Endothelial cell of umbilical vein (primary cell): ENCODE measurements around the gene LRRC8E. TPM values are rescaled to one million over a fixed set of nuclear protein-coding genes. Genes with fewer than 3 reads are reported as not detected.

ENCODE experiments used
- BruUV-seq: library from RNA; stranded (reverse); fragments of 400-500 nt; replicated peaks from 2 replicates; lab custom pipeline; 2021; lab: Mats Ljungman, UMichigan
- CTCF ChIA-PET: fragments of 300-600, 350-600 bp; sonication (Branson Sonifier 250); formaldehyde crosslinking; loops from one replicate; lab custom pipeline; 2021; ENCODE audit warnings: antibody characterized with exemption, inconsistent platforms; lab: Charles Lee
- POLR2A ChIA-PET: fragments of 300-600, 350-600 bp; sonication (Branson Sonifier 250); formaldehyde crosslinking; loops from one replicate; lab custom pipeline; 2021; ENCODE audit warnings: antibody characterized with exemption, inconsistent platforms; lab: Charles Lee
- DNase-seq: peaks from one replicate; pipeline ENCODE4 v3.0.0-alpha.2; 2011; ENCODE audit warnings: low read depth, low spot score
- FAIRE-seq: peaks from 2 replicates; lab custom pipeline; 2011; peaks lifted over from hg19 to GRCh38; lab: Jason Lieb, UNC
- H2AFZ ChIP-seq: 2 replicates; pipeline ENCODE4 v1.6.0; 2012; ENCODE audit warnings: low read depth, low read length, control low read depth, inconsistent platforms
- H3K27ac ChIP-seq: 2 replicates; pipeline ENCODE4 v1.5.1; 2011; ENCODE audit warnings: low read depth, mild to moderate bottlenecking, control low read depth, low read length, moderate library complexity; ENCODE audit not compliant: insufficient read depth
- H3K27me3 ChIP-seq, 2 experiments: 2 replicates each; pipeline versions ENCODE4 v1.6.0 to v1.6.1; 2011; ENCODE audit warnings: low read length in 2 of 2, mixed read lengths in 1 of 2; ENCODE audit not compliant: control insufficient read depth in 2 of 2, insufficient read depth in 2 of 2
- H3K36me3 ChIP-seq, 2 experiments: 2 replicates in 1 of 2; 3 replicates in 1 of 2; pipeline ENCODE4 v1.5.1; 2011; ENCODE audit warnings: low read length in 2 of 2, mild to moderate bottlenecking in 1 of 2, moderate library complexity in 1 of 2; ENCODE audit not compliant: control insufficient read depth in 2 of 2, insufficient read depth in 2 of 2; ENCODE audit errors: extremely low read depth in 1 of 2
- H3K4me1 ChIP-seq: 3 replicates; pipeline ENCODE4 v1.5.1; 2011; ENCODE audit warnings: mild to moderate bottlenecking, low read length; ENCODE audit not compliant: control insufficient read depth, insufficient read depth; ENCODE audit errors: extremely low read depth
- H3K4me2 ChIP-seq: 2 replicates; pipeline ENCODE4 v1.6.1; 2011; ENCODE audit warnings: low read length, control low read depth, mixed read lengths; ENCODE audit not compliant: insufficient read depth
- H3K4me3 ChIP-seq, 3 experiments: fragments of 200-600 bp in 1 of 3; sonication (generic), shearing (Covaris generic) in 1 of 3; replicated peaks in 1 of 3; 2 replicates each; pipeline ENCODE4 v1.5.1; 2011 to 2016; ENCODE audit warnings: control low read depth in 3 of 3, low read length in 3 of 3, mild to moderate bottlenecking in 2 of 3, inconsistent platforms in 1 of 3, low read depth in 1 of 3, moderate library complexity in 1 of 3; ENCODE audit not compliant: insufficient read depth in 1 of 3
- H3K79me2 ChIP-seq: 2 replicates; pipeline ENCODE4 v1.6.0; 2012; ENCODE audit warnings: low read length, inconsistent platforms; ENCODE audit not compliant: control insufficient read depth, insufficient read depth
- H3K9ac ChIP-seq: replicated peaks from 2 replicates; pipeline ENCODE3; 2011; ENCODE audit warnings: low read length, control low read depth; ENCODE audit not compliant: insufficient read depth; ENCODE audit errors: extremely low read depth
- H3K9me1 ChIP-seq: replicated peaks from 3 replicates; pipeline ENCODE4 v1.6.0; 2011; ENCODE audit warnings: mild to moderate bottlenecking, low read length; ENCODE audit not compliant: control insufficient read depth, insufficient read depth; ENCODE audit errors: extremely low read depth
- H3K9me3 ChIP-seq: replicated peaks from 2 replicates; pipeline ENCODE4 v1.5.1; 2012; ENCODE audit warnings: low read length, inconsistent platforms; ENCODE audit not compliant: control insufficient read depth, insufficient read depth
- H4K20me1 ChIP-seq: replicated peaks from 2 replicates; pipeline ENCODE3; 2011; ENCODE audit warnings: mild to moderate bottlenecking, low read length; ENCODE audit not compliant: control insufficient read depth, insufficient read depth; ENCODE audit errors: extremely low read depth
- CTCF ChIP-seq, 2 donors: IDR thresholded peaks; 1 replicate in 1 of 2; 2 replicates in 1 of 2; pipeline ENCODE4 v1.5.1; 2011; ENCODE audit warnings: low read length in 2 of 2, mild to moderate bottlenecking in 2 of 2, moderate library complexity in 2 of 2, control low read depth in 1 of 2, inconsistent platforms in 1 of 2, low read depth in 1 of 2; ENCODE audit not compliant: insufficient read depth in 1 of 2; ENCODE audit errors: extremely low read depth in 1 of 2
- EZH2 ChIP-seq: IDR thresholded peaks from 2 replicates; pipeline ENCODE4 v1.6.1; 2012; ENCODE audit warnings: borderline replicate concordance, low read depth, mild to moderate bottlenecking, moderate library complexity, low read length, inconsistent platforms; ENCODE audit not compliant: severe bottlenecking
- FOS ChIP-seq: IDR thresholded peaks from 2 replicates; pipeline ENCODE4 v1.6.1; 2011; ENCODE audit warnings: mild to moderate bottlenecking, low read length, moderate library complexity, borderline replicate concordance; ENCODE audit not compliant: insufficient read depth
- GATA2 ChIP-seq: IDR thresholded peaks from 2 replicates; pipeline ENCODE4 v1.7.0; 2011; ENCODE audit warnings: low read depth, mild to moderate bottlenecking, moderate library complexity, mixed read lengths, low read length; ENCODE audit not compliant: insufficient read length, insufficient read depth
- JUN ChIP-seq: IDR thresholded peaks from 2 replicates; pipeline ENCODE4 v1.6.1; 2011; ENCODE audit warnings: borderline replicate concordance, low read depth; ENCODE audit not compliant: insufficient read length, insufficient read depth
- MAX ChIP-seq: IDR thresholded peaks from 2 replicates; pipeline ENCODE4 v1.6.1; 2011; ENCODE audit not compliant: insufficient read depth, insufficient read length
- MYC ChIP-seq: IDR thresholded peaks from one replicate; pipeline ENCODE4 v1.6.1; 2011; ENCODE audit warnings: mild to moderate bottlenecking, low read depth, low read length
- POLR2A ChIP-seq: IDR thresholded peaks from 2 replicates; pipeline ENCODE4 v1.6.1; 2012; ENCODE audit warnings: low read depth, mild to moderate bottlenecking, control low read depth, low read length
- POLR2AphosphoS5 ChIP-seq: IDR thresholded peaks from 2 replicates; pipeline ENCODE4 v1.6.1; 2012; ENCODE audit warnings: low read depth, mild to moderate bottlenecking, control low read depth, low read length, moderate library complexity; ENCODE audit not compliant: insufficient read depth
- dilution Hi-C: fragments of 300-500 bp; cut with MboI; formaldehyde crosslinking; loops from one replicate; pipeline ENCODE4 v1.15.0; 2019; ENCODE audit warnings: low sequenced_read_pairs; ENCODE audit not compliant: extremely low pct_ligation_motif_present
- intact Hi-C: fragments of 100-400 bp; cut with micrococcal nuclease; formaldehyde crosslinking; loops from one replicate; pipeline ENCODE4 v1.10.0; 2022
- polyA plus RNA-seq, 4 experiments: library from polyadenylated mRNA; depleted of rRNA in 3 of 4; stranded (reverse) in 3 of 4; unstranded in 1 of 4; fragments of >200 nt; gene quantifications; 2 replicates each; pipeline versions ENCODE4 v1.2.1 to v1.2.3, GENCODE V29; 2011 to 2012; ENCODE audit warnings: missing spikeins in 1 of 4
- total RNA-seq: library from RNA; stranded (reverse); gene quantifications from 2 replicates; pipeline ENCODE4 v1.2.3, GENCODE V29; 2021

The LRRC8E gene
- total and polyA plus RNA-seq, 2 donors (not counting 3 experiments of a cell fraction or from before 2014, with no cell fraction given), result 1.1 to 1.6 TPM

- BruUV-seq, result no TSS peak
- ChIA-PET CTCF (no interaction called here), POLR2A (no interaction called here)
- no peak overlapping the region for H2AFZ ChIP-seq
- H3K36me3 ChIP-seq, result peaks cover 10 to 58% of the 10 kb centered on the region in 2 experiments
- no peaks in the 10 kb centered on the region for H3K9me1 ChIP-seq
- no peak overlapping the region for H3K4me2 ChIP-seq
- FAIRE-seq (no peak), DNase-seq (no peak)
- H3K27ac ChIP-seq, result no peak overlapping the region
- TF ChIP-seq POLR2A (no peak), POLR2AphosphoS5 (no peak), MYC (no peak), FOS (no peak), MAX (no peak), GATA2 (no peak), CTCF (IDR thresholded peaks at IDR 0.05; ENCODE audit: extremely low read depth in 1 of 2, insufficient read depth in 1 of 2, low read depth in 1 of 2, low read length in 2 of 2) (no peak), EZH2 (no peak), JUN (no peak)
- H3K4me3 ChIP-seq, result no peak overlapping the region
- no peaks in the 10 kb centered on the region for H3K9me3 ChIP-seq
- no peaks in the 10 kb centered on the region for H3K79me2 ChIP-seq
- peaks cover 3% of the 10 kb centered on the region for H3K4me1 ChIP-seq
- H4K20me1 ChIP-seq, result no peaks in the 10 kb centered on the region
- intact Hi-C loops (no loop called here), dilution Hi-C loops (no loop called here)
- no peaks in the 10 kb centered on the region for H3K27me3 ChIP-seq
- no peak overlapping the region for H3K9ac ChIP-seq
Measured at GRCh38 chr19:7933828-7934725, 45.8 kb downstream of the LRRC8E start.
